ENCODE data around the gene KLHL21.
A peak's percentile ranks its signal among the peaks of the same experiment; 100 is the strongest.
"Not testable (repeated sequence)": the region's sequence is repeated elsewhere in the genome, so short reads cannot be mapped to it uniquely, and the experiment has no call there.

Gene KLHL21

DNA sequence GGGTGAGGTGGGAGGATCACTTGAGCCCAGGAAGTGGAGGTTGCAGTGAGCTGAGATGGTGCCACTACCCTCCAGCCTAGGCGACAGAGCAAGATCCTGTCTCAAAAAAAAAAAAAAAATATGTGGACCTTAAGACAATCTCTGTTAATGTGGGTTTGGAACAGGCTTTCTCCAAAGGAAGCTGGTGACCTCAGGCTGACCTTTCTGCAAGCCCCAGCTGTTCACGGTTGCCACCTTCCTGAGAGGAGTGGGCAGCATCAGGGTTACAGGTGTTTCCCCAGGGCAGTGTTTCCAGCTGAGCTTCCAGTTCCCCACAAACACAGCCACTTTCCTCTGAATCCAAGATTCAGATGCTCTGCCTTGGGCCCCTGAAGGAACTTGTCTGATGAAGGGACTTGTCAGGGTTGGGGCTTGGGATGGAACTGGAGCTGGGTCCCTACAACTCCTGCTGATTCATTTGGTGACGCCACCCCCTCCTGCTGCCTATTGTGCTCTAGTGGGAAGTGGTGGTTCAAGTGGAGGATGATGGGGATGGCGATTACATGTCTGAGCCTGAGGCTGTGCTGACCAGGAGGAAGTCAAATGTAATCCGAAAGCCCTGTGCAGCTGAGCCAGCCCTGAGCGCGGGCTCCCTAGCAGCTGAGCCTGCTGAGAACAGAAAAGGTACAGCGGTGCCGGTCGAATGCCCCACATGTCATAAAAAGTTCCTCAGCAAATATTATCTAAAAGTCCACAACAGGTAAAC is 20.9 kb downstream of the KLHL21 start:
- no peak for DNase-seq

DNA sequence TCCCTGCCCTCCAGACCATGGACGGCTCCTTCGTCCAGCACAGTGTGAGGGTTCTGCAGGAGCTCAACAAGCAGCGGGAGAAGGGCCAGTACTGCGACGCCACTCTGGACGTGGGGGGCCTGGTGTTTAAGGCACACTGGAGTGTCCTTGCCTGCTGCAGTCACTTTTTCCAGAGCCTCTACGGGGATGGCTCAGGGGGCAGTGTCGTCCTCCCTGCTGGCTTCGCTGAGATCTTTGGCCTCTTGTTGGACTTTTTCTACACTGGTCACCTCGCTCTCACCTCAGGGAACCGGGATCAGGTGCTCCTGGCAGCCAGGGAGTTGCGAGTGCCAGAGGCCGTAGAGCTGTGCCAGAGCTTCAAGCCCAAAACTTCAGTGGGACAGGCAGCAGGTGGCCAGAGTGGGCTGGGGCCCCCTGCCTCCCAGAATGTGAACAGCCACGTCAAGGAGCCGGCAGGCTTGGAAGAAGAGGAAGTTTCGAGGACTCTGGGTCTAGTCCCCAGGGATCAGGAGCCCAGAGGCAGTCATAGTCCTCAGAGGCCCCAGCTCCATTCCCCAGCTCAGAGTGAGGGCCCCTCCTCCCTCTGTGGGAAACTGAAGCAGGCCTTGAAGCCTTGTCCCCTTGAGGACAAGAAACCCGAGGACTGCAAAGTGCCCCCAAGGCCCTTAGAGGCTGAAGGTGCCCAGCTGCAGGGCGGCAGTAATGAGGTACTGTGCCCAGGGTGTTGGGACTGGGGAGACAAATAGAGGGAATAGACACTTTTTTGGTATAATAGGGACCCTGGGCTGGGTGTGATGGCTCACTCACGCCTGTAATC is 21.9 kb downstream of the KLHL21 start:
- DNase-seq = no peak

DNA sequence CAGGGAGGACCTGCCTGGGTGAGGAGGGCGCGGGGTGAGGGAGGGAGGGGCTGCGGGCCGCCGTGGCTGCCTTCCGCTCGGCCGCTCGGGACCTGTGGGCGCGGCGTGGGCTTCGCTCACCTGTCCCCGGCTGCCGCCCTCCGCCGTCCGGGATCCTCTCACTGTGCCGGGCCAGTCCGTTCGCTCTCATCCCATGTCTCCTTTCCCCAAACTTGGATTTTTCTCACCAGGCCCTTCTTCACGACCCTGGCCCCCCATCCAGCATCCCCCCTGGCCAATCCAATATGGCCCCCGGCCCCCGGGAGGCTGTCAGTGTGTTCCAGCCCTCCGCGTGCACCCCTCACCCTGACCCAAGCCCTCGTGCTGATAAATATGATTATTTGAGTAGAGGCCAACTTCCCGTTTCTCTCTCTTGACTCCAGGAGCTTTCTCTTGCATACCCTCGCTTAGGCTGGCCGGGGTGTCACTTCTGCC is 22.5 kb downstream of the KLHL21 start:
- DNase-seq = no peak

DNA sequence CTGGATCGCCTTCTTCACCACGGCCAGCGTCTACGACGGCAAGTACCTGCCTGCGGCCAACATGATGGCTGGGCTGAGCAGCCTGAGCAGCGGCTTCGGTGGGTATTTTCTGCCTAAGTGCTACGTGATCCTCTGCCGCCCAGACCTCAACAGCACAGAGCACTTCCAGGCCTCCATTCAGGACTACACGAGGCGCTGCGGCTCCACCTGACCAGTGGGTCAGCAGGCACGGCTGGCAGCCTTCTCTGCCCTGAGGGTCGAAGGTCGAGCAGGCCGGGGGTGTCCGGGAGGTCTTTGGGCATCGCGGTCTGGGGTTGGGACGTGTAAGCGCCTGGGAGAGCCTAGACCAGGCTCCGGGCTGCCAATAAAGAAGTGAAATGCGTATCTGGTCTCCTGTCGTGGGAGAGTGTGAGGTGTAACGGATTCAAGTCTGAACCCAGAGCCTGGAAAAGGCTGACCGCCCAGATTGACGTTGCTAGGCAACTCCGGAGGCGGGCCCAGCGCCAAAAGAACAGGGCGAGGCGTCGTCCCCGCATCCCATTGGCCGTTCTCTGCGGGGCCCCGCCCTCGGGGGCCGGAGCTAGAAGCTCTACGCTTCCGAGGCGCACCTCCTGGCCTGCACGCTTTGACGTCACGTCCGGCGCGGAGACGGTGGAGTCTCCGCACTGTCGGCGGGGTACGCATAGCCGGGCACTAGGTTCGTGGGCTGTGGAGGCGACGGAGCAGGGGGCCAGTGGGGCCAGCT is 23.1 kb downstream of the KLHL21 start, which contains the start of gene ZBTB48:
Gene ZBTB48, plus strand, starts transcription at position 621 of the 745 bp plus-strand sequence. CDS start 616 bp downstream, outside the sequence.
- DNase-seq = peak; percentile 93 to 97 (median 96)

DNA sequence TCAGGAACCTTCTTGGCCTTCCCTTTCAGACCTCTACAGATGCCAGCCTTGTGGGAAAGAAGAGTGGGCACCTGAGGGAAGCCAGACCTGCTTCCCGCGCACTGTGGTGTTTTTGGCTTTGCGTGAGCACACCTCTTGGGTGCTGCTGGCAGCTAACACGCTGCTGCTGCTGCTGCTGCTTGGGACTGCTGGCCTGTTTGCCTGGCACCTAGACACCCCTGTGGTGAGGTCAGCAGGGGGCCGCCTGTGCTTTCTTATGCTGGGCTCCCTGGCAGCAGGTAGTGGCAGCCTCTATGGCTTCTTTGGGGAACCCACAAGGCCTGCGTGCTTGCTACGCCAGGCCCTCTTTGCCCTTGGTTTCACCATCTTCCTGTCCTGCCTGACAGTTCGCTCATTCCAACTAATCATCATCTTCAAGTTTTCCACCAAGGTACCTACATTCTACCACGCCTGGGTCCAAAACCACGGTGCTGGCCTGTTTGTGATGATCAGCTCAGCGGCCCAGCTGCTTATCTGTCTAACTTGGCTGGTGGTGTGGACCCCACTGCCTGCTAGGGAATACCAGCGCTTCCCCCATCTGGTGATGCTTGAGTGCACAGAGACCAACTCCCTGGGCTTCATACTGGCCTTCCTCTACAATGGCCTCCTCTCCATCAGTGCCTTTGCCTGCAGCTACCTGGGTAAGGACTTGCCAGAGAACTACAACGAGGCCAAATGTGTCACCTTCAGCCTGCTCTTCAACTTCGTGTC is 23.9 kb downstream of the KLHL21 start:
- no peak for DNase-seq

DNA sequence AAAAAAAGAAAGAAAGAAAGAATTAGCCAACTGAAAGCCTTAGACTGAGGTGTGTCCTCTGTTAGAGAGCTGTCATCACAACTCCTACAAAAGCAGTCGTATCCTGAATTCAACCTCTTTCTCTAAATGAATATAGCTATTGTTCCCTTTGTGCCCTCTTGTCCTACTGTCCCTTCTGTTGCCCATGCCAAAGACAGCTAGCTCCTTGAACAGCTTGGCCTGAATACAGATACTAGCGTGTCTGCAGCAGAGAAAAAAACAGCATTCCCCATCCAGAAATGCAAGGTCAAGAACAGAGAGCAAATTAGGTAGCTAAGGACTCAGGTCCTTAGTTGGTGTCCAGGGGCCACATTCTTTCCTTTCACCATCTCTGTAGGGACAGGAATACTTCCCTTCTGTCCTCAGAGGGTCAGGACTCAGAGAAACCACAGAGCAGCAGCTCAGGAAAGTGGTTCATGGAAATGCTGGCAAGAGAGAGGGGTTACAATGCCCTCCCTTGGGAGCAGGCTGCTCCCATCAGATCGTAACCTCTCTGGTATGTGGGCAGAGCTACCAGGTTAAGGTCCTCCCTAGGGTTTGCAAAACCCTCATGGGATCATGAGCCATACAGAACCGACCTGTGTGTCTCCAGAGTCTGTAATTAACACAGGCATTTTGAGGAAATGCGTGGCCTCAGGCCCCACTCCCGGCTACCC is 24.7 kb downstream of the KLHL21 start:
- no peak for DNase-seq

DNA sequence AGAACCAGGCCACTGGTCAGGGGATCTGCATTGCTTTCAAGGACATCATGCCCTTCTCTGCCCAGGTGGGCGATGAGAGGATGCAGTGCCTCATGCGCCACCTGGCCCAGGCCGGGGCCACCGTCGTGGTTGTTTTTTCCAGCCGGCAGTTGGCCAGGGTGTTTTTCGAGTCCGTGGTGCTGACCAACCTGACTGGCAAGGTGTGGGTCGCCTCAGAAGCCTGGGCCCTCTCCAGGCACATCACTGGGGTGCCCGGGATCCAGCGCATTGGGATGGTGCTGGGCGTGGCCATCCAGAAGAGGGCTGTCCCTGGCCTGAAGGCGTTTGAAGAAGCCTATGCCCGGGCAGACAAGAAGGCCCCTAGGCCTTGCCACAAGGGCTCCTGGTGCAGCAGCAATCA is 27.9 kb downstream of the KLHL21 start:
- DNase-seq = no peak

DNA sequence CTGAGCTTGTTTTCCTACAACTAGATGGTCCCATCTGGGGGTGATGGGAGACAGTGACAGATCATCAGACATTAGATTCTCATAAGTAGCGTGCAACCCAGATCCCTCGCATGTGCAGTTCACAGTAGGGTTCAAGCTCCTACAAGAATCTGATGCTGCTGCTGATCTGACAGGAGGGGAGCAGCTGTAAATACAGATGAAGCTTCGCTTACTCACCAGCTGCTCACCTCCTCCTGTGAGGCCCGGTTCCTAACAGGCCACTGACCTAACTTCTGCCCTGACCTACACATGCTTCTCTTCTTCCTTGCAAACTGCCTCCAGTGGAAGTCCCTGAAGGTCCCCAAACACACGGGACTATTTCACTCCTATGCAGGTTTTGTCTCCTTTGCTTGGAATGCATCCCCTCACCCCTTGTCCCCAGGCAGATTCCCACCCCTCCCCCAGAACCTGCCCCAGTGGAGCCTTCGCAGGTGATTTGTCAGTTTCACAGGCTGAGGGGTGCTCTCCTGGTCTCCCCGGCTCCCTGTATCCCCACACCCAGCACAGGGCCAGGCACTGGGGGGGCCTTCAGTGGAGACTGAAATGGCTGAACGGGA is 28.5 kb downstream of the KLHL21 start:
- DNase-seq = no peak

DNA sequence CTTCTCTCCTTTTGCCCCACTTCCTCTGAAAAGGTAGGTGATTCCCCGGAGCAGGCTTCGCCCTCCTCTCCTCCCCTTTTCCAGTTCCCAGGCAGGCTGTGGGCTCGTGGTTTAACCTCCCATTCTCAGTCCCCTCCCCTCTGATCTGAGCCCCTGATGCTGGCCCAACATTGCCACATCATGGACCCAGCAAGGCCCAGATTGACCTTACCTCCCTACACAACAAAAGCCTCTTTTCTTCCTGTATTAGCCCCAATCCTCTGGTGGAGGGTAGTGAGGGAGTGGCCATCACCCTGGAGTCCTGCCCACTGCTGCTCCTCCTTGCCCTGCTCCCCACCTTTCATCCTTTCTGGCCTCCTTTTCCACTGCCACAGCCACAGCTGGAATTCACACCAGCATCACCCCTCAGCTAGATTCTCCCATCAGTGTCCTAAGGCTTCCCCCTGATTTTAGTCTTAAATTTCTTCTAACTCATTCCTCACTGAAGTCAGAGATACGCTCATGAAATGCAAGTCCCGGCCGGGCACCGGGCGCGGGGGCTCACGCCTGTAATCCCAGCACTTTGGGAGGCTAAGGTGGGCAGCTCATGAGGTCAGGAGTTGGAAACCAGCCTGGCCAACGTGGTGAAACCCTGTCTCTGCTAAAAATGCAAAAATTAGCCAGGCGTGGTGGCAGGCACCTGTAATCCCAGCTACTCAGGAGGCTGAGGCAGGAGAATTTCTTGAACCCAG is 29.9 kb downstream of the KLHL21 start:
- no peak for DNase-seq

DNA sequence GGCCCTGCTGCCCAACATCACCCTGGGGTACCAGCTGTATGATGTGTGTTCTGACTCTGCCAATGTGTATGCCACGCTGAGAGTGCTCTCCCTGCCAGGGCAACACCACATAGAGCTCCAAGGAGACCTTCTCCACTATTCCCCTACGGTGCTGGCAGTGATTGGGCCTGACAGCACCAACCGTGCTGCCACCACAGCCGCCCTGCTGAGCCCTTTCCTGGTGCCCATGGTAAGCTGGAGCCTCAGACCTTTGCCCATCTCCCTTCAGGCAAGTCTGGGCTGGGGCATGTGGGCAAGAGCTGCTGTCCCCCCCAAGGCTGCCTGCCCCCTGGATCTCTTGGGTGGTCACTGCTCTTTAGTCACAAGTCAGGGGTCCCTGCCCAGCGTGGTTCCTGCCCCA is 31.7 kb downstream of the KLHL21 start:
- DNase-seq = no peak

DNA sequence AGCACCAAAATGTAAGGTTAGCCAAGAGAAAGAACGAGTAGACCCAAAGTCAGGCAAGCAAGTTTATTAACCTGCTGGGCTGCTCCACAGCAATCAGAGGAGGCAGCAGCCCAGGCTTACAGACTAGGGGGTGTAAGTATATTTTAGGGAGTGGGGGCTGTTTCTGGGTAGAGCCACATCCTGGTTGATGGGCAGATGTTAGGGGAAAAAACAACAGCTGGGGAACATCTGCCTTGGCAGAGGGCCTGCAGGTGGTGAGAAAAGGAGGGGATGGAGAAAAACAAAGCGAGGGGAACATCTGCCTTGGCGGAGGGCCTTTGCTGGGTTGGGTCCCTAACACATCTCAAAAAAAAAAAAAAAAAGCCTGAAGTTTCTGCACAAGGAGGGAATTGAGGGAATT is 32.6 kb downstream of the KLHL21 start:
- no peak for DNase-seq

DNA sequence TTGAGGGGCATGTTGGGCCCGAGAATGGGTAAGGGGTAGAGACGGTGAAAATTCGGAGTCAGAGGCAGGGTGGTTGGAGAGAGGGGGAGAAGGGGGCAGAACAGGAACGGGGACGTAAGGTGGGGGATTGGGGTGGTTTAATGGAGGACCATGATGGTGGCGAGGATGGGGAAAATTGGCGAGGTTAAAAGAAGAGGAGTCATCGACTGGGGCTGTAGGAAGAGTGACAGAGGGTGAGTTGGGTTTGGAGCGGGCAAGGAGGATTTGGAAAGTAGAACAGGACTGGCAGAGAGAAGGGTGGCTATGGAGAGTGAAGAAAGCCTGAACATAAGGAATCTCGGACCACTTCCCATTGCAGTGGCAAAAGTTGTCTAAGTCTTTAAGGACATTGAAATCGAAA is 33.6 kb downstream of the KLHL21 start:
- no peak for DNase-seq

DNA sequence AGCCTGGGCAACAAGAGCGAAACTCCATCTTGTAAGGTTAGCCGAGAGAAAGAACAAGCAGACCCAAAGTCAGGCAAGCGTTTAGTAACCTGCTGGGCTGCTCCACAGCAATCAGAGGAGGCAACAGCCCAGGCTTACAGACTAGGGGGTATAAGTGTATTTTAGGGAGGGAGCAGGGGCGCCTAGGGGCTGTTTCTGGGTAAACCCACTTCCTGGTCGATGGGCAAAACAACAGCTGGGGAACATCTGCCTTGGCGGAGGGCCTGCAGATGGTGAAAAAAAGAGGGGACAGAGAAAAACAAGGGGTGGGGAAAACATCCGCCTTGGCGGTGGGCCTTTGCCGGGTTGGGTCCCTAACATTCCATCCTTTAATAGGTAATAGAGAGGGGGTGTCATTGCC is 42.4 kb downstream of the KLHL21 start:
- peak in 1 of 5 experiments; percentile 18 for DNase-seq

DNA sequence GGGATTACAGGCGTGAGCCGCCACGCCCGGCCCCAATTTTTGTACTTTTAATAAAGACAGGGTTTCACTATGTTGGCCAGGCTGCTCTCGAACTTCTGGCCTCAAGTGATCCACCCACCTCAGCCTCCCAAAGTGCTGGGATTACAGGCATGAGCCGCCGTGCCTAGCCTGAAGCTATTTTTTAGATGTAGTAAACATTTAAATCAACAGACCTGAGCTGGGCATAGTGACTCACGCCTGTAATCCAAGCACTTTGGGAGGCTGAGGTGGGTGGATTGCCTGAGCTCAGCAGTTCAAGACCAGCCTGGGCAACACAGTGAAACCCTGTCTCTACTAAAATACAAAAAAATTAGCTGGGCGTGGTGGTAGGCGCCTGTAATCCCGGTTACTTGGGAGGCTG is 43.5 kb downstream of the KLHL21 start:
- not testable (repeated sequence) for DNase-seq

DNA sequence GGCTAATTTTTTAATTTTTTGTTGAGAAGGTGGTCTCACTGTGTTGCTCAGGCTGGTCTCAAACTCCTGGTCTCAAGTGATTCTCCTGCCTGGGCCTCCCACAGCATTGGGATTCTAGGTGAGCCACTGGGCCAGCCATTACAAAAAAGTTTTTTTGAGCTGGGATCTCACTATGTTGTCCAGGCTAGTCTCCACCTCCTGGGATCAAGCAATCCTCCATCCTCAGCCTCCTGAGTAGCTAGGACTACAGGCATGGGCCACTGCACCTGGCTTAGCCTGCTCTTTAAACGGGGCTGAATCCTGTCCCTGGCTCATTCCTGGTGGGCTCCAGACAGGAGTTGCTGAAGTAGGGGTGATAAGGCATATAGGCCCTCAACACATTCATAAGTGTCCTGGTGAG is 45.1 kb downstream of the KLHL21 start:
- no peak for DNase-seq

DNA sequence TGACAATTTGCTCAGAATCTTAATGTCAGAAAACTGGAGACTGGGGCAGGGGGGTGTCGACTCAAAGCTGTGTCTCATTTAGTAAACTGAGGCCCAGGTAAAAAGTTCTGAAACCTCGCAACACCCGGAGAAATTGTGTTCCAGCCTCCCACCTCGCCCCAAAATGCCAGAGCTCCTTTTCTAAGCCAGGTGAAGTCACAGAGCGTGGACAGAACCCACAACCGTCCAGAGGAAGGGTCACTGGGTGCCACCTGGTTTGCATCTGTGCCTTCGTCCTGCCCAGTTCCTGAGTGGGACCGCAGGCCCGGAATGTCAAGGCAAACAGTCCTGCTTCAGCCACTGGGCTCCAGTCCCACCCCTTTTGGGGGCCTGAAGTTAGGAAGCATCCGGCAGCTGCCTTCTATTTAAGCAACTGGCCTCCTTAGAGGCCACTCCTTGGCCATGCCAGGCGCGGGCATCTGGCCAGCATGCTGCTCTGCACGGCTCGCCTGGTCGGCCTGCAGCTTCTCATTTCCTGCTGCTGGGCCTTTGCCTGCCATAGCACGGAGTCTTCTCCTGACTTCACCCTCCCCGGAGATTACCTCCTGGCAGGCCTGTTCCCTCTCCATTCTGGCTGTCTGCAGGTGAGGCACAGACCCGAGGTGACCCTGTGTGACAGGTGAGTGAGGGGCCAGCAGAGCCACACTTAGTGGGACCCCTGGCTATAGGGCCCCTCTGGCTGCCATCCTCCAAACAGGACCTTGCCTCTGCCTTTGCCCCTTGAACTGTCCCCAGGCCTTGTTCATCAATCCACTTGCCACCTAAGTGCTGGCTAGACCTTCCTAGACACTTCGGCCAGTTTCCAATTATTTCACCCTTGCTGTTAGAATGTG is 47.5 kb downstream of the KLHL21 start, which contains the start of gene TAS1R1:
Gene TAS1R1, plus strand, starts transcription at position 401 of the 872 bp plus-strand sequence. Its CDS starts 67 bp downstream, at position 468.
- no peak for DNase-seq

DNA sequence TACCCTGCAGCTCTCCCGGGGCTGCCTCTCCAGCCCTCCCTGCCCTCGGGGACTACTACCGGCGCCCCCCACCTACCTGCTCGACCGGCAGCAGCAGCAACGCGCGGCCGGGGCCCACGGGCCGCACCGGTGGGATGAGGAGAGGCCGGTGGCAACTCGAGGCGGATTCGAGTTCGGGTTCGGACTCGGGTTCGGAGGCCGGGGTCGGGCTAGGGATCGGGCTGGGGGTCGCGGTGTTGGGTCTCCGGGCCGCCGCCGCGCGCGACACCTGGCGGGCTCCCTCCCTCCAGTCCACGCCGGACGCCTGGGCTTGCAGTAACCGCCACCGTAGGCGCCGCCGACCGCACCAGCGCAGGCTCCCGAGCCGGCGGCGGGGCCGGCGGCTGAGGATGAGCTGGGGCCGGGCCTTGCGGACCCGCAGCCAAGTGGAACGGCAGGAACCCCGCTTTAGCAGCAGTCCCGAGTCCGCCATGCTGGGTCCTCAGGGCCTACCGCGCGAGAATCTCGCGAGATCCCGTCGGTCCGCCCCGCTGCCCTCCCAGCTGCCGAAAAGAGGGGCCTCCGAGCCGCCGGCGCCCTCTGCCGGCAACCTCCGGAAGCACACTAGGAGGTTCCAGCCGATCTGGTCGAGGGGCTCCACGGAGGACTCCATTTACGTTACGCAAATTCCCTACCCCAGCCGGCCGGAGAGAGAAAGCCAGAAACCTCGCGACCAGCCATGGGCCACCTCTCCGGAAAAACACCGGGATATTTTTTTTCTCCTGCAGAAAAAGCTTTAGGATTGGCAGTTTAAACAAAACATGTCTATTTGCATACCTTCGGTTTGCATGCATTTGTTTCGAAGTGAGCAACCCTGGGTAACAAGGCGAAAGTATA is 48.4 kb downstream of the KLHL21 start, which contains the start of gene NOL9:
Gene NOL9, minus strand, starts transcription at position 483 of the 876 bp plus-strand sequence. Its CDS starts 11 bp downstream, at position 472.
- peak; percentile 88 to 95 (median 93) for DNase-seq

DNA sequence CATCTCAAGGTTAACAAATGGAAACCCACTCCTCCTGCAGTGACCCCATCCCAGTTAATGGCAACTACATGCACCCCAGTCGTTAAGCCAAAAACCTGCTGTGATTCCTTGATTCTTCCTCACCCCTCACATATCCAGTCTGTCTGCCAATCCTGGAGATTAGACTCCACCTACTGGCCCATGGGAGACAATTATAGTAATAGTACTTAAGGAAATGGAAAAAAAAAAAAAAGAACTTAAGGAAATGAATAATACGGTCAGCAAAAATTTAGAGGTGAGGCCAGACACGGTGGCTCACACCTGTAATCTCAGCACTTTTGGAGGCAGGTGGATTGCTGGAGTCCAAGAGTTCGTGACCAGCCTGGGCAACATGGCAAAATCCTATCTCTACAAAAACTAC is 55.4 kb downstream of the KLHL21 start:
- DNase-seq = no peak

Data from T-helper 2 cell (primary cell).